ENCODE measurements around the gene FNDC1. TPM values are rescaled to one million over a fixed set of nuclear protein-coding genes. Genes with fewer than 3 reads are reported as not detected.

FNDC1 gene
- total and polyA plus RNA-seq, 2 of the 13 experiments (the other 11 are each of a cell fraction or from before 2014, with no cell fraction given) = not detected

DNA sequence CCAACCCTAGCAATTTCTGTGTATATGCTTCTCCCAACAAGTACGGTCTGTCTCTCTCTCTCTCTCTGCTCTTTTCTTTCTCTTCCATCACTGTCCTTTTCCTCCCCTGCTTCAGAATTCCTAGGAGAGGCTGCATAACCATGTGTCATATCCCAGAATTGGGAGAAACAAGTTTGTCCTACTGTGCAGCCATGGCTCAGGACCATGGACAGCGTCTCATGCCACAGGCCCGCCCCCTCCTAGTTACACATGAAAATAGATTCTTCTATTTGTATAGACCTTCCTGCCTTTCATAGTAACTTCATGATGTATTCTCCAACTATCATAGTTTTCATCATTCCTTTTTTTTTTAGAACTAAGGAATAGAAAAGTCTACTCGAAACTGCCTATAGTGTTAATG is 98.0 kb downstream of the FNDC1 start (continued):
- TF ChIP-seq, protein P1, sequence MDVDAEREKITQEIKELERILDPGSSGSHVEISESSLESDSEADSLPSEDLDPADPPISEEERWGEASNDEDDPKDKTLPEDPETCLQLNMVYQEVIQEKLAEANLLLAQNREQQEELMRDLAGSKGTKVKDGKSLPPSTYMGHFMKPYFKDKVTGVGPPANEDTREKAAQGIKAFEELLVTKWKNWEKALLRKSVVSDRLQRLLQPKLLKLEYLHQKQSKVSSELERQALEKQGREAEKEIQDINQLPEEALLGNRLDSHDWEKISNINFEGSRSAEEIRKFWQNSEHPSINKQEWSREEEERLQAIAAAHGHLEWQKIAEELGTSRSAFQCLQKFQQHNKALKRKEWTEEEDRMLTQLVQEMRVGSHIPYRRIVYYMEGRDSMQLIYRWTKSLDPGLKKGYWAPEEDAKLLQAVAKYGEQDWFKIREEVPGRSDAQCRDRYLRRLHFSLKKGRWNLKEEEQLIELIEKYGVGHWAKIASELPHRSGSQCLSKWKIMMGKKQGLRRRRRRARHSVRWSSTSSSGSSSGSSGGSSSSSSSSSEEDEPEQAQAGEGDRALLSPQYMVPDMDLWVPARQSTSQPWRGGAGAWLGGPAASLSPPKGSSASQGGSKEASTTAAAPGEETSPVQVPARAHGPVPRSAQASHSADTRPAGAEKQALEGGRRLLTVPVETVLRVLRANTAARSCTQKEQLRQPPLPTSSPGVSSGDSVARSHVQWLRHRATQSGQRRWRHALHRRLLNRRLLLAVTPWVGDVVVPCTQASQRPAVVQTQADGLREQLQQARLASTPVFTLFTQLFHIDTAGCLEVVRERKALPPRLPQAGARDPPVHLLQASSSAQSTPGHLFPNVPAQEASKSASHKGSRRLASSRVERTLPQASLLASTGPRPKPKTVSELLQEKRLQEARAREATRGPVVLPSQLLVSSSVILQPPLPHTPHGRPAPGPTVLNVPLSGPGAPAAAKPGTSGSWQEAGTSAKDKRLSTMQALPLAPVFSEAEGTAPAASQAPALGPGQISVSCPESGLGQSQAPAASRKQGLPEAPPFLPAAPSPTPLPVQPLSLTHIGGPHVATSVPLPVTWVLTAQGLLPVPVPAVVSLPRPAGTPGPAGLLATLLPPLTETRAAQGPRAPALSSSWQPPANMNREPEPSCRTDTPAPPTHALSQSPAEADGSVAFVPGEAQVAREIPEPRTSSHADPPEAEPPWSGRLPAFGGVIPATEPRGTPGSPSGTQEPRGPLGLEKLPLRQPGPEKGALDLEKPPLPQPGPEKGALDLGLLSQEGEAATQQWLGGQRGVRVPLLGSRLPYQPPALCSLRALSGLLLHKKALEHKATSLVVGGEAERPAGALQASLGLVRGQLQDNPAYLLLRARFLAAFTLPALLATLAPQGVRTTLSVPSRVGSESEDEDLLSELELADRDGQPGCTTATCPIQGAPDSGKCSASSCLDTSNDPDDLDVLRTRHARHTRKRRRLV (CRISPR knock-in tag; IDR thresholded peaks at IDR 0.05) = no peak
- no peak for TF ChIP-seq ZNF10 (CRISPR knock-in tag; IDR thresholded peaks at IDR 0.05; ENCODE audit: borderline replicate concordance, low read depth)
- TF ChIP-seq ZSCAN25 (CRISPR knock-in tag; IDR thresholded peaks at IDR 0.05) = no peak
- no peak for TF ChIP-seq GATA4 (IDR thresholded peaks at IDR 0.05; ENCODE audit: borderline replicate concordance, low read depth)
- TF ChIP-seq, protein P2, sequence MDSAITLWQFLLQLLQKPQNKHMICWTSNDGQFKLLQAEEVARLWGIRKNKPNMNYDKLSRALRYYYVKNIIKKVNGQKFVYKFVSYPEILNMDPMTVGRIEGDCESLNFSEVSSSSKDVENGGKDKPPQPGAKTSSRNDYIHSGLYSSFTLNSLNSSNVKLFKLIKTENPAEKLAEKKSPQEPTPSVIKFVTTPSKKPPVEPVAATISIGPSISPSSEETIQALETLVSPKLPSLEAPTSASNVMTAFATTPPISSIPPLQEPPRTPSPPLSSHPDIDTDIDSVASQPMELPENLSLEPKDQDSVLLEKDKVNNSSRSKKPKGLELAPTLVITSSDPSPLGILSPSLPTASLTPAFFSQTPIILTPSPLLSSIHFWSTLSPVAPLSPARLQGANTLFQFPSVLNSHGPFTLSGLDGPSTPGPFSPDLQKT (CRISPR knock-in tag; IDR thresholded peaks at IDR 0.05; ENCODE audit: borderline replicate concordance) = no peak
- no peak for TF ChIP-seq BRD4 (CRISPR knock-in tag; IDR thresholded peaks at IDR 0.05)
- no peak for TF ChIP-seq ZNF552 (CRISPR knock-in tag; IDR thresholded peaks at IDR 0.05; ENCODE audit: borderline replicate concordance)
- TF ChIP-seq, protein P3, sequence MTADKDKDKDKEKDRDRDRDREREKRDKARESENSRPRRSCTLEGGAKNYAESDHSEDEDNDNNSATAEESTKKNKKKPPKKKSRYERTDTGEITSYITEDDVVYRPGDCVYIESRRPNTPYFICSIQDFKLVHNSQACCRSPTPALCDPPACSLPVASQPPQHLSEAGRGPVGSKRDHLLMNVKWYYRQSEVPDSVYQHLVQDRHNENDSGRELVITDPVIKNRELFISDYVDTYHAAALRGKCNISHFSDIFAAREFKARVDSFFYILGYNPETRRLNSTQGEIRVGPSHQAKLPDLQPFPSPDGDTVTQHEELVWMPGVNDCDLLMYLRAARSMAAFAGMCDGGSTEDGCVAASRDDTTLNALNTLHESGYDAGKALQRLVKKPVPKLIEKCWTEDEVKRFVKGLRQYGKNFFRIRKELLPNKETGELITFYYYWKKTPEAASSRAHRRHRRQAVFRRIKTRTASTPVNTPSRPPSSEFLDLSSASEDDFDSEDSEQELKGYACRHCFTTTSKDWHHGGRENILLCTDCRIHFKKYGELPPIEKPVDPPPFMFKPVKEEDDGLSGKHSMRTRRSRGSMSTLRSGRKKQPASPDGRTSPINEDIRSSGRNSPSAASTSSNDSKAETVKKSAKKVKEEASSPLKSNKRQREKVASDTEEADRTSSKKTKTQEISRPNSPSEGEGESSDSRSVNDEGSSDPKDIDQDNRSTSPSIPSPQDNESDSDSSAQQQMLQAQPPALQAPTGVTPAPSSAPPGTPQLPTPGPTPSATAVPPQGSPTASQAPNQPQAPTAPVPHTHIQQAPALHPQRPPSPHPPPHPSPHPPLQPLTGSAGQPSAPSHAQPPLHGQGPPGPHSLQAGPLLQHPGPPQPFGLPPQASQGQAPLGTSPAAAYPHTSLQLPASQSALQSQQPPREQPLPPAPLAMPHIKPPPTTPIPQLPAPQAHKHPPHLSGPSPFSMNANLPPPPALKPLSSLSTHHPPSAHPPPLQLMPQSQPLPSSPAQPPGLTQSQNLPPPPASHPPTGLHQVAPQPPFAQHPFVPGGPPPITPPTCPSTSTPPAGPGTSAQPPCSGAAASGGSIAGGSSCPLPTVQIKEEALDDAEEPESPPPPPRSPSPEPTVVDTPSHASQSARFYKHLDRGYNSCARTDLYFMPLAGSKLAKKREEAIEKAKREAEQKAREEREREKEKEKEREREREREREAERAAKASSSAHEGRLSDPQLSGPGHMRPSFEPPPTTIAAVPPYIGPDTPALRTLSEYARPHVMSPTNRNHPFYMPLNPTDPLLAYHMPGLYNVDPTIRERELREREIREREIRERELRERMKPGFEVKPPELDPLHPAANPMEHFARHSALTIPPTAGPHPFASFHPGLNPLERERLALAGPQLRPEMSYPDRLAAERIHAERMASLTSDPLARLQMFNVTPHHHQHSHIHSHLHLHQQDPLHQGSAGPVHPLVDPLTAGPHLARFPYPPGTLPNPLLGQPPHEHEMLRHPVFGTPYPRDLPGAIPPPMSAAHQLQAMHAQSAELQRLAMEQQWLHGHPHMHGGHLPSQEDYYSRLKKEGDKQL (CRISPR knock-in tag; IDR thresholded peaks at IDR 0.05; ENCODE audit: low read depth) = no peak
- TF ChIP-seq ZKSCAN1 (IDR thresholded peaks at IDR 0.05; ENCODE audit: low read length) = peak; percentile 75; the same call in 1 of the 2 replicates
- TF ChIP-seq DNMT3B (CRISPR knock-in tag; conservative IDR thresholded peaks at IDR 0.05) = 0 out of 2 replicates have a peak, but pooled peaks have one; percentile 44
- TF ChIP-seq, protein P4, sequence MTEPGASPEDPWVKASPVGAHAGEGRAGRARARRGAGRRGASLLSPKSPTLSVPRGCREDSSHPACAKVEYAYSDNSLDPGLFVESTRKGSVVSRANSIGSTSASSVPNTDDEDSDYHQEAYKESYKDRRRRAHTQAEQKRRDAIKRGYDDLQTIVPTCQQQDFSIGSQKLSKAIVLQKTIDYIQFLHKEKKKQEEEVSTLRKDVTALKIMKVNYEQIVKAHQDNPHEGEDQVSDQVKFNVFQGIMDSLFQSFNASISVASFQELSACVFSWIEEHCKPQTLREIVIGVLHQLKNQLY (CRISPR knock-in tag; IDR thresholded peaks at IDR 0.05) = no peak
- TF ChIP-seq, protein P5, sequence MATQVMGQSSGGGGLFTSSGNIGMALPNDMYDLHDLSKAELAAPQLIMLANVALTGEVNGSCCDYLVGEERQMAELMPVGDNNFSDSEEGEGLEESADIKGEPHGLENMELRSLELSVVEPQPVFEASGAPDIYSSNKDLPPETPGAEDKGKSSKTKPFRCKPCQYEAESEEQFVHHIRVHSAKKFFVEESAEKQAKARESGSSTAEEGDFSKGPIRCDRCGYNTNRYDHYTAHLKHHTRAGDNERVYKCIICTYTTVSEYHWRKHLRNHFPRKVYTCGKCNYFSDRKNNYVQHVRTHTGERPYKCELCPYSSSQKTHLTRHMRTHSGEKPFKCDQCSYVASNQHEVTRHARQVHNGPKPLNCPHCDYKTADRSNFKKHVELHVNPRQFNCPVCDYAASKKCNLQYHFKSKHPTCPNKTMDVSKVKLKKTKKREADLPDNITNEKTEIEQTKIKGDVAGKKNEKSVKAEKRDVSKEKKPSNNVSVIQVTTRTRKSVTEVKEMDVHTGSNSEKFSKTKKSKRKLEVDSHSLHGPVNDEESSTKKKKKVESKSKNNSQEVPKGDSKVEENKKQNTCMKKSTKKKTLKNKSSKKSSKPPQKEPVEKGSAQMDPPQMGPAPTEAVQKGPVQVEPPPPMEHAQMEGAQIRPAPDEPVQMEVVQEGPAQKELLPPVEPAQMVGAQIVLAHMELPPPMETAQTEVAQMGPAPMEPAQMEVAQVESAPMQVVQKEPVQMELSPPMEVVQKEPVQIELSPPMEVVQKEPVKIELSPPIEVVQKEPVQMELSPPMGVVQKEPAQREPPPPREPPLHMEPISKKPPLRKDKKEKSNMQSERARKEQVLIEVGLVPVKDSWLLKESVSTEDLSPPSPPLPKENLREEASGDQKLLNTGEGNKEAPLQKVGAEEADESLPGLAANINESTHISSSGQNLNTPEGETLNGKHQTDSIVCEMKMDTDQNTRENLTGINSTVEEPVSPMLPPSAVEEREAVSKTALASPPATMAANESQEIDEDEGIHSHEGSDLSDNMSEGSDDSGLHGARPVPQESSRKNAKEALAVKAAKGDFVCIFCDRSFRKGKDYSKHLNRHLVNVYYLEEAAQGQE (IDR thresholded peaks at IDR 0.05; ENCODE audit: borderline replicate concordance in 1 of 2, low read depth in 1 of 2, low read length in 2 of 2) = peak; percentile 79 to 97
- no peak for TF ChIP-seq CAMTA2 (CRISPR knock-in tag; IDR thresholded peaks at IDR 0.05; ENCODE audit: borderline replicate concordance)
